GM18507 (cell line): ENCODE data around the gene UGT2B28.
"Not testable (repeated sequence)": the region's sequence is repeated elsewhere in the genome, so short reads cannot be mapped to it uniquely, and the experiment has no call there.

Experiments
- DNase-seq: peaks from one replicate; pipeline ENCODE4 v3.0.0; 2011; ENCODE audit warnings: low read depth; ENCODE audit not compliant: insufficient read length; ENCODE audit errors: extremely low spot score
- FAIRE-seq: peaks from 2 replicates; lab custom pipeline; 2011; peaks lifted over from hg19 to GRCh38; lab: Jason Lieb, UNC

UGT2B28 gene

DNA sequence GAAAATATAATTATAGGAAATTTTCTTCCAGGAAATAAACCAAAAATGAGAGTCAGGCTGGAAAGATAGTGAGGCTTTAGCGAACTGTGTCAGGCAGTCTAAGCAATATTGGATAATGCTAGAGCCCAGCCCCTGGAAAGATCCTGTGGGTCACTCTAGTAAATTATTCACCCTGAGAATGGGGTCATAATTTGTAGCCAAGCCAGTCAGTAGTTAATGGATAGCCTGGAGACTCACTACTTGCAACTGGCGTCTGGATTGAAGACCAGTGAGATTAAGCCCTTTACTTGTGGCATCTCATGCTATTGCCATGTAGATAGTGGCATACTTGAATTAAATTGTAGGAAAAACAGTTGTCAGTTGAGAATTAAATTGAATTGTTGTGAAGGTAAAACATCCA, 51.0 kb downstream of the UGT2B28 start:
- not testable (repeated sequence) for FAIRE-seq, DNase-seq

GRCh38 chr4:69335485-69335884, 55.2 kb downstream of the UGT2B28 start:
- DNase-seq, result not testable (repeated sequence)
- peak; percentile 60 for FAIRE-seq

GRCh38 chr4:69343114-69343513, 62.8 kb downstream of the UGT2B28 start:
- not testable (repeated sequence) for DNase-seq, FAIRE-seq

GRCh38 chr4:69343558-69344420, 63.5 kb downstream of the UGT2B28 start:
- DNase-seq, FAIRE-seq: not testable (repeated sequence)
